ENCODE results near the gene NME7.

The NME7 gene

DNA sequence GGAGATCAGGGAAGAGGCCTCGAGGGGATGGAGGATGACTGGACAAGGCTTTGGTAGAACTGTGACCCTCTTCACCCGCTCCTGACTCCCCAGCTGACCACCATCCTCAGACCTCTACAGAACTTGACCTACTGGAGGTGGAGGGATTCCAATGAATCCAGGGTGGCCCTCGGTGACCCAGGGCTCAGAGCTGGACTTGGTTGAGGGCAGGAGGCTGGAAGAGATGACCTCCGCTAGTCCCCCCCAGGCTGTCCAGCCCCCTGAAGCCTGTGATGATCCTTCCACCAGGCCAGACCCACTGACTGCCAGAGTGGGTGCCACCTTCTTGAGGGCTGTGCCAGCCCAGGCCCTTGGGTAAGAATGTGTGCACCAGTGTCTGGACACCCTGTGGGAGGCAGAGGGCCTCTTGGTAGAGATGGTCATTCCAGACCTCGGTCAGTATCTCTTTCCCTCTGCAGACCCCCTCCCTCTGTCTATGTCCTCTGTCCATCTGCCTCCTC, 216.2 kb downstream of the NME7 start:
- DNase-seq (ENCODE audit: low spot score) = no peak

DNA sequence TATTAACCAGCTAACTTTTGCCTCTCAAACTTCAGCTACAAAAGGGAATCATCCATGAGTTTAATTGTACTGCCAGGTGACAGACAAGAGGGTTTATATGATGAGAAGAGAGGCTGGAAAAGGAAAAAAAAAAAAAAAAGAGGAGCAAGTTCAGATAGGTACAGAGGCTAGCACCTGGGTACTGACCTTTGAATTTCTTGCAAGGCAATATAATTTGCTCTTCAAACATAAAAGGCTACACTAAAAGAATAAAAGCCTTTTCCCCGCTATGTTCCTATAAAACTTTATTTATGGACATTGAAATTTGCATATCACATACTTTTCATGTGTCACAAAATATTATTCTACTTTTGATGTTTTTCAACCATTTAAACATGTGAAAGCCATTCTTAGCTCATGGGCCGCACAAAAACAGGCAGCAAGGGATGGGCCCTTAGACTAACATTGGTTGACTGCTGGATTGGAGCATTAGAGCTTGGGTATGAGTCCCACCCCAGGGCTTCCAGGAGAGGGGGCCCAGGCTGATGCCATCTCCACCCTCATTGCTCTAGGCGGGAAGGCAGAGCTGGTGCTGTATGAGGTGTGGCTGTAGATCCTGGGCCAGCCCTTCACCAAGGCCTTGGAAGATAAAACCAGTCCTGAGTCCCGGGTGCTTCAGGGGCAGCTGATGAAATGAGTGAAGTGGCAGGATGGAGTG, 216.8 kb downstream of the NME7 start:
- no peak for DNase-seq (ENCODE audit: low spot score)

DNA sequence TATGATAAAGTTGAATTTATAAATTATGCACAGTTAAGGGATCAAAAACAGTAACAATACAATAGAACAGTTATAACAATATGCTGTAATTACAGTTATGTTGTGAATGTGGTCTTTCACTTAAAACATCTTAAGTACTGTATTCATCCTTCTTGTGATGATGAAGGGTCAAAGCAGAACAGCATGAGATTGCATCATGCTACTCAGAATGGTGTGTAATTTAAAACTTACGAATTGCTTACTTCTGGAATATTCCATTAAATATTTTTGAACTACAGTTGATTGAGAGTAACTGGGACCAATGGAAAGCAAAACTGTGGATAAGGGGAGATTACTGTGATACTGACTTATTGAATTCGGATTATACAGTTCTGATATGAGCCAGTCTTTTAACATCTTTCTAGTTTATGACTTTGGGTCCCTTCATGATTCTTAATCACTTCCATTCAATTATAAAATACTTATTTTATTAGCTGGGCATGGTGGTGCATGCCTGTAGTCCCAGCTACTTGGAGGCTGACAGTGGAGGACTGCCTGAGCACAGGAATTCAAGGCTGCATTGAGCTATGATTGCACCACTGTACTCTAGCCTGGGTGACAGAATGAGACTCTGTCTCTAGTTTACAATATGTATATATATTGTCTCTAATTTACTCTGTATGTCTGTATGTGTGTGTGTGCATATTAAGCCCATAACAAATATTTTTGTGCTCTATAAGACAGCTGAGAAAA, 217.9 kb downstream of the NME7 start:
- no peak for DNase-seq (ENCODE audit: low spot score)

DNA sequence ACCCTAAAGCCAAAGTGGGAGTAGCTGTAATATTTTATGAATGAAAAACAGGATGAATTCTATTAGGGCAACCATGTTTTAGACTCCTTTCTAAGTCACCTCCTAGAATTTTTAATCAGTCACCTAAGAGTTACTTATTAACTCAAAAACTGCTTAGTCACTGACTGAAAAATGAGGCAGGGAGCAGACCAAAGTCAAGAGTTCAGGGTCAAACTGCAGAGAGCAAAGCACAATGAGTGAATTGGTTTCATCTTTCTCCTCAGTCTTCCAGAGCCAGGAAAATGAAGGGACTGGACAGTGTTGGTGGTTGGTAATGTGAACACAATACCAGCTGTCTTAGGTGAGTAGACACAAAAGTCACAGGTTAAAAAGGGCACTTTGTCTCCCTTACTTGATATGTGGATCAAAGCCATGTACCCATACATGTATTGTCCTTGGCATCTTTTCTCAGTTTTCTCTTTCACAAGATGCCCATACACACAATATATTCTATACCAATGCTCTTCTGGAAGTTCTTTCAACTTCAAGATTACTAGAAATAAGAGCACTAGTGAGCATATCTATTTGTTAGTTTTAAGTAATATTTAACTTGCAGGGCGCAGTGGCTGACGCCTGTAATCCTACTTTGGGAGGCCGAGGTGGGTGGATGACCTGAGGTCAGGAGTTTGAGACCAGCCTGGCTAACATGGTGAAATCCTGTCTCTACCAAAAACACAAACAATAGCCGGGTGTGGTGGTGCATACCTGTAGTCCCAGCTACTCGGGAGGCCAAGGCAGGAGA, 218.9 kb downstream of the NME7 start:
- no peak for DNase-seq (ENCODE audit: low spot score)

DNA sequence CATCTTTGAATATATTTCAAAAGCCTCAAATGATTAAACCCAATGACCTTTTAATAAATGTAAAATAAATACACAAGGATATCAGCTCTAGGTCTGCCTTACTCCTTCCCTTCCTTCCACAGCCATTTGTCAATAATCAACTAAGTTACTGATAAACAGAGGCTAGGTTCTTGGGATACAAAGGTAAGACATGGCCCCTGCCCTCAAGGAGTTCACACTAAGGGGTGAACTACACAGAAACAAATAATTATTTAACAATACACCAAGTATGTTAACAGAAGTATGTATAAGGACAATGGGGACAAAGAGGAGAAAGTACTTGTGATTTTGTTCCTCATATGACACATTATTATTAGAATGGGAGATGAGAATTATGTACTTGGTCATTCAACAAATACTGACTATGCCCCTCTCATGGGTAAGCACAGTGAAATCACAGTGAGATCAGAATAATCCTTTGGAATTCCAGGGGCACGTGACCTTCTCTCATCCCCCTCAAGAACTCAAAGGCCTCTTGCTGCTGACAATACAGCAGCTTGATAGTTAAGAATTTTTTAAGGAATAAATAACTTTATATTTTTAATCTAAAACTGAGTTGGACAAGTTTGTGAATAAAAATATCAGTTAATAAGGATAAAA, 220.9 kb downstream of the NME7 start:
- DNase-seq (ENCODE audit: low spot score) = no peak

DNA sequence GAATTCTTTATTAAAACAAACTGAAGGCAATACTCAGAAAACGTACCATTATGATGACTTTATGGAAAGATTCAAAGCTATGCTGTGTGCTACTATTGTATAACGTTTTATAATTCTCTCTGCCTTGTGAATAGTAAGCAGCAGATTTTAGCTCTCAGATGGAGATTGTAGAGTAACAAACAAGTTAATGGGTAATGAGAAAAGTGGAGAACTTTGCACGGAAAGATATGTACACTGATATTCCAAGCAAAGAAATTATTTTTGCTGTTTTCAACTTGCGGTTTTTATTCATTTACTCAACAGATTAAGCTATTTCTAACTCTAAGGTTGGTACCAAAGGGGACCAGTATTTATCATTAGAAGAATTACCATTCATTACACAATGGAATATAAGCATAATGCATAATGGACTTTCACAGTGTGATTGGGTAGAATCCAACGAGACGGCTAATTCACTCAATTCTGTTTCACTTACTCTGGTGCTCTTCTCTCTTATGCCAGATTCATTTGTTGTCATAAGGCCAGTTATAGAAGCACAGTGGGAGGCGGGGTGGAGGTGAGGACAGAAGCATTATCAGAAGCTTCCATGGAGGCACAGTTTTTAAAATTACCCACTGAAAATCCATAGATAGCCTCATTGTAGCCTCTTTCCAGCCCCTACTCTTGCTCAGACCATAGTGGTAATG, 222.5 kb downstream of the NME7 start:
- no peak for DNase-seq (ENCODE audit: low spot score)

DNA sequence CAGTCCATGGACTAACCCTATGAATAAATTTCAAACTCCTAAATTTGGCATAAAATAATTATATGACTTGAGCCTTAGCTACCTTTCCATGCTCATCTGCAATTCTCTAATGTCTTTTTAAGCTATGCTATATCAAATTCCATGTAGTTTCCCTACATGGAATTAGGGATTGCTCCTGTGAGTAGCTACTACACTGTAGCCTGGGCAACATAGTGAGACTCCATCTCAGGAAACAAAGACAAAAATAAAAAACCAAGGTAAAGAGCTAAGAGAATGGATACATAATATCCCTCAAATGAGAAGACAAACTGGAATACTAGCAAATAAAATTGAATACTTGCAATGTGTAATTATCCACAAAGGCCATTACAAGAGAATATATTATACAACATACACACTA, 223.6 kb downstream of the NME7 start:
- DNase-seq (ENCODE audit: low spot score) = no peak

DNA sequence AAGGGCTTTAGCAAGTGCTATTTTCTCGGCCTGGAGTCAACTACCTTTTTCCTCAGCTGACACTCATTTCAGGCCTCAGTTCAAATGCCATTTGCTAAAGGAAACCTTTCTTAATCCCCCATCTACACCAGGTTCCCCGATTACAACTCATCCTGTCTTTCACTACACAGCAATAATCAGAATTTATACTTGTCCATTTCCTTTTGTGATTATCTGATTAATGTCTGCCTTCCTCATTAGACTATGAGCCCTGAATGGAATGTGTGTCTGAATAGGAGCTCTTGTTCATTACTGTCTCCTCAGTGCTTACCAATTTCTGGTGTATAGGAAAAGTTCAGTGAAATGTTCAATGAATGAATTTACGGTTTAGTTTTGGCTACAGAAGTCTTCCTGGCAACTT, 224.3 kb downstream of the NME7 start:
- no peak for DNase-seq (ENCODE audit: low spot score)

DNA sequence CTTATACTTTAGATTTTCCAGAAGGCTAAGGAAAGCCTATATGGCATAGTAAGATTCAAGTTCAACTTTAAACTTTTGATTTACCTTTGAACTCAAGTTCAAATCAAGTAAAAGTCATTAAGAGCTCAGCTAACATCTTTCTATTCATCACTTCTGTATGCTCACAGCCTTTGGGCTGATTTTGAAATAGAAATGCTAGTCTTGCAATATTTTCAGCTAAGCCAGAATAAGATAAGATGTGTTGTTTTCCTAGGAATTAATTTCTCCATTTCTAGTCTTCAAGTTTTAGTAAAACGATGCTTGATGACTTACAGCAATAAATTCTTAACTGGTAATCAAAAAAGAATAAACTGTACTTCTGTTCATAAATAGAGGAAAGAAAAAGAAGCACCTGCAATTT, 225.5 kb downstream of the NME7 start:
- no peak for DNase-seq (ENCODE audit: low spot score)

DNA sequence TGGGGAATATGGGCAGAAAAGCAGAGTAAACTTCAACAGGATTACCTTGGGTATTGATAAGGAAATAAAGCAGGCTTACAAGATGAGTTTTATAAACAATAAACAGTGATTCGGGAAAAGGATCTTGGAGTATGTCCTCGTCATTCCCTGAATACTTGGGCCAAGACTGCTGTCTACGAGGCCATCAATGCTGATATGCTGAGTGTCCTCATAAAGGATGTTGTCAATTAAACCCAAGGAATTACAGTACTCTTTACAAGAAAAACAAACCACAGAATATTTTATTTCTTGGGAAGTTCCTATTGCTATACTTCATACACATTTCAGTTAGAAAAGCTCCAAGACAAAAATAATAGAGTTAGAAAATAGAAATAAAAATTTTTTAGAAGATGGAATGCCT, 226.2 kb downstream of the NME7 start:
- DNase-seq (ENCODE audit: low spot score) = no peak

DNA sequence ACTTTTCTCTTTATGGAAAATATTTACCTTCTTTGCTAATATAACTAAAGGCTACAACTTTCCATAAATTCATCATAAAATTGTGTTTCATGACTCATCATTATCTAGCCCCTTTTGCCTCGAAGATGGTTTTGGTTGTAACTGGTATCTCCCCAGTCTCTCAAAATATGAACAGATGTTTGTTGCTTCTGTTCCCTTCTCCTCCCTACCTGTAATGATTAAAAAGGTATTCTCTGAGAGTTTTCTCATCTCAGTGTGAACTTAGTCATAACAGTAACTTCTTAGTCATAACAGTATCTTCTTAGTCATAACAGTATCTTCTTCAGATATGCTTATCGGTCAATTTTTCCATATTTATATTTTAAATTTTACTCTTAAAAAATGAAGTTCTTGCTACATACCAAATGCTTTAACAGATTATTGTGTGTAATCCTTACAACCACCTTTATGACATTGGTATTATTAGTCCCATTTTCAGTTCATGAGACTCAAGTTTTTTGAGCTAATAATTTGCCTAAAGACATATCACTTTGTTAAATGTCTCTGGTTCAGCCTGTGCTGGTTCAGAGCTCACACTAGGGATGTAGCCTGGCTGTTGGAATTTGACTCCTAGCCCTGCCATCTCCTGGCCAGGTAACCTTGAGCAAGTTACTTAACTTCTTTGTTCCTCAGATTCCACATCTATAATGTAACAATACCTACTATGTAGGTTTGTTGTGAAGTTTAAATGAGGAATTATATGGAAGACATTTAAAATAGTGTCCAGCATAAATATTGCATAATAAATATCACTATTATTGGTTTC, 228.5 kb downstream of the NME7 start:
- no peak for DNase-seq (ENCODE audit: low spot score)

DNA sequence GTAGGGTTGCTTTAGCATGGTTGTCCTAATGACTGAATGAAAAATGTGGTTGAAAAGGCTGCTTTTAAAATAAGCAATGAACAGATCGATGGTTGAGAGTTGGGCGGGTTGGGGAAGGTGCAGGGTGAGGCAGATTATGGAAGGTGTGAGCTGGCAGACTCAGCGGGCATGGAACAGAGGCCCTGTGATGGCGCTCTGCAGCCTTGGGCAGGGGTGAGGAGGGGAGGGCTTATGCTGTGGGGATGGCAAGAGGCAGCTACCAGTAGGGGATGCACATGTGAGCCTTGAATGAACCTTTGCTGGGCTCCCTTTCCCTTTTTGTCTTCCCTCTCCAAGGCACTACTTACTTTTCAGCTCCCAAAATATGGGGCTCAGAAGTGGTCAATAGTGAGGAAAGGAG, 230.2 kb downstream of the NME7 start:
- no peak for DNase-seq (ENCODE audit: low spot score)

DNA sequence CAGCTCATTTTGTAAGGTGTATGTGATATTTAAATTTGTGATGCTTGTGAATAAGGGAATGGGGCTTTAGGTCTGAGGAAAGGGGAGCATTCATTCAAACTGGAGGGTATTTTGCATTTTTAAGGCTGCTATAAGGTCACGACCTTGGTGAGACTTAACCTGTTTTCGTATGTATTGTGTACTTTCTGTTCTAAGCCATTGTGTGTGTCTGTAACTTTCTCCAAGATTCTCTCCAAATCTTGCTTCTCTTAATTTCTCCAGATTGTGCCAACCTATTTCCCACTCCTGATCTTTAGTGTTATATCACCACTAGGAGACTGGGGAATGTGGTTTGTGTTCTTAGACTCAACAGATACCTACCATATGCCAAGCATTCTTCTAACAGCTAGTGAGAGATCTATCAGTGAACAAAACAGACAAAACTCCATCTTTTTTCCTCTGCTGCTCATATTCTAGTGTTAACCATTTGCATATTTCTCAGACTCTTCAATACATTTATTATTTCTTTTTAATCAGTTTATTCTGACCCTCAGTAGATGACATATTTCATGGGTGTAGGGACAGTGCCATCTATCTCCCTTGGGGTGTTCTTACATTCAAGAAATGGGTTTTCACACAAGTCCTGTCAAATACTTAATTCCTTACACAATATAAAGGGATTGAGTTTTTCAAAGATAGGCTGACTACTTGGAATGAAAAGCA, 233.6 kb downstream of the NME7 start:
- DNase-seq (ENCODE audit: low spot score) = peak; percentile 21

DNA sequence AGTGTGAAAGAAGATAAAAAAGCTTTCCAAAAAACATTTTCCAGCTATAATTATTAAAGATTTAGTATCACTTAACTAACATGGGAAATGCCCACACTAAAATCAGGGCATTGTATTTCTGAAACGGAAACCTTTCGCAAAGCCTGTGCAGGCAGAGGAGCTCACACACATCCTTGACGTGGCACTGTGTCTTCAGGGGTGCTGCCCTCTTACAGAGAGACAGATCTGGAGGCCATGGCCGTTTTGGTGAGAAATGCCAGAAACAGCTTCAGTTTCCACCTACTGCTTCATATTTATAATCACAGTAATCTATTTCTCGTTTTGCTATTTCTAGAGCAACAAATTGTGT, 234.4 kb downstream of the NME7 start:
- no peak for DNase-seq (ENCODE audit: low spot score)

DNA sequence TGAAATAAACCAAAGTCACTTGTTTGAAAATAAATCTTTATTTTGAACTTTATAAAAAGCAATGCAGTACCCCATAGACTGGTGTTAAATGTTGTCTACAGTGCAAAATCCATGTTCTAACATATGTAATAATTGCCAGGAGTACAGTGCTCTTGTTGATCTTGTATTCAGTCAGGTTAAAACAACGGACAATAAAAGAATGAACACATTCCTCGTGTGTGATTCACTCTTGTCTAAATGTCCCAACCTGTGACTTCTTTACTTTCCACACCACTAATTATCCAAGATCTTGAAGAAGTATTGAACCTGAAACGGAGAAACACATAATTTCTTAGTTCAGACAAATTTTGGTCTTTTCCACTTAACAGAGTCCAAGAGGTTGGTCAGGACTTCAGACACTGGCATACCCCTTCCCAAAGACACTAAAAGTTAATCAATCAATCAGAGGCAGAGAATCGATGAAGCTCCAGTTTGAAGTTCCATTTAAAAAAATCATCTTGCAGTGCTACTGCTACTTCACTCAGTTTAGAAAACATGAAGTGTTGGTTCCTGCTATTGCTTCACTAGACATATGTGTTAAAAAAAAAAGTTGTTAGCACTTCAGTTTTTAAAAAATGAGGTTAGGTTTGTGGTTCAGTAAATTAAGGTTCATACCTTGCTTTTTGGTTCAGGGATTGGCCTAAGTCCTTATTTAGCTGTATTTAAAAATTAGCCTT, 234.9 kb downstream of the NME7 start:
- DNase-seq (ENCODE audit: low spot score) = no peak

DNA sequence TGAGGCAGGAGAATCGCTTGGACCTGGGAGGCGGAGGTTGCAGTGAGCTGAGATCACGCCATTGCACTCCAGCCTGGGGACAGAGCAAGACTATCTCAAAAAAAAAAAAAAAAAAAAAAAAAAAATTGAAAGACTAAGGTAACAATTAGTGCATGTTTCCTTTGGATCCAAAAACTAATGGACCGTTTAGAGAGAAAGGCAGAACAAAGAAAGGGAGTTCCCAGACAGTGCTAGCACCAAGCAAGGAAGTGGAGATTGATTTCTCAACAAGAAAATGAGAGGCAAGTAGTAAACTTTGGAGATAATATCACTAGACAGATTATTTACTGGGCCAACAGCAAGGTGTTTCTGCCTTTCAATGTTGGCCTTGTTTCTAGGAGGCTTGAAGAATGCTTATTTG, 236.9 kb downstream of the NME7 start:
- DNase-seq (ENCODE audit: low spot score) = no peak

DNA sequence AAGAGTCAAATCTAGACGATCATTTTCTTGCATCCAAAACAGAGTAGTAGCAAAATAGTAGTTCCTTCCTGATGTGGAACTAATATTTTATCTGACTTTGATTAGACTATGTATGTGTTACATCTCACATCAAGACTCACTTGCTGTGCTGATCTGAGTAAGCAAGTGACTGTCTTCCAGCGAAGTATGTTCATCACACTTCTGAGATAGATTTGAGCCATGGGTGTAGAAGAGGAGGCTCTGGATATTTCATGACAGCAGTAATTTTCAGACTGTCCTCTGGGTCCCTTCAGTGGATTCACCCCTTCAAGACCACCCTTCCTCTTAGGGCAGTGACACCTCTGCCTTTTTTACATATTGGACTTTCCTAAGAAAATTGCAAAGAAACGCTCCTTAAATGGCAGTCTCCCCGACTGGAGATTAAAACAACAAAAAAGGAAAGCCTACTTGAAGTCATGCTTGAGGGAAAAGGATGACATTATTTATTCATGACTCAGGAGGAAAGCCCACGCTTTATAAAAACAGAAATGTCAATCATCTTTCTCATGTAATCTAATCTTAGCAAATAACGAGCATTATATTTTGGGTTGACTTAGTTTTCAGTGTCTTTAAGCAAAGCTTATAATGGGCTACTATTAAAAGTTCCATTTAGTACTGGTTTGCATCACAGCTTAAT, 238.3 kb downstream of the NME7 start:
- DNase-seq (ENCODE audit: low spot score) = no peak

DNA sequence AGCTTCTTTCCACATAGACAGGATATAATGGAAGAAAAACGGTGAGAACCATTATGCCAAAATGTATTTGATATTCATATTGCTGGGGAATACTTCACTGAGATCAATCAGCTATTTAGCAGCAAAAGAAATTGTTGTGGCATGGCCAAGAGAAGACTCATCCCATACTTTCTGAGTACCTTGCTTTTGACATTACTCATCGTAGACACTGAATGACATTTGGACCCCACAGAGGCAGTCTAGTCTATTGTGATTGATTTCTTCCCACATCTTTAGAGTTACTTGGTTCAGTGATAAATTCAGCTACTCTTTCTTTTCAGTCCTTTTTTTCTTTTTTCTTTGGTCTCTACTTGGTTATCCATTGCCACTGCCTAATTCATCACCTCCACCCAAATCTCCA, 239.0 kb downstream of the NME7 start:
- no peak for DNase-seq (ENCODE audit: low spot score)

DNA sequence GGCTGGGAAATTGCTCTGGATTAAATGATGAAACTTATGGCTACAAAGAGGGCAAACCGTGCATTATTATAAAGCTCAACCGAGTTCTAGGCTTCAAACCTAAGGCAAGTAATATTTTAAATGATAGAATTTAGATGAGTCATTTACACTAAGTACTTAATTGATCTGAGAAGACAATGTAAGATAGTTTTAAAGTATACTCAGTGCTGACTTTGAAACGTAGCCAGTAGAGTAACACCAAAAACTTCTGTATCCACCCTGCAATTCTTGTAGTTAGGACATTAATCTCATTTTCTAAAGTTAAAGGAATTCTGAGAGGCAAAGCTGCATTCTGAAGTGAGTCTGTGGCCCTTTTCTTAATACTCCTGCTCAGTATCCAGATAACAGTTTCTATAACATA, 240.3 kb downstream of the NME7 start:
- DNase-seq (ENCODE audit: low spot score) = no peak
